HEK293 (cell line): ENCODE results near the gene CIART.

Experiments used
- CTCF ChIP-seq: fragments of 450-650 bp; formaldehyde crosslinking; IDR thresholded peaks from 2 replicates; pipeline ENCODE4 v1.5.1; 2016; ENCODE audit warnings: missing biosample characterization, missing genetic modification characterization
- GLI4 ChIP-seq: fragments of 450-650 bp; formaldehyde crosslinking; IDR thresholded peaks from 2 replicates; pipeline ENCODE4 v1.5.1; 2016; ENCODE audit warnings: missing biosample characterization, missing genetic modification characterization
- KLF1 ChIP-seq: fragments of 450-650 bp; formaldehyde crosslinking; IDR thresholded peaks from 2 replicates; pipeline ENCODE4 v1.5.1; 2016; ENCODE audit warnings: missing biosample characterization, missing genetic modification characterization
- PRDM4 ChIP-seq: fragments of 450-650 bp; formaldehyde crosslinking; IDR thresholded peaks from 2 replicates; pipeline ENCODE4 v1.5.1; 2017; ENCODE audit warnings: missing biosample characterization, missing genetic modification characterization
- SALL2 ChIP-seq: fragments of 450-650 bp; formaldehyde crosslinking; IDR thresholded peaks from 2 replicates; pipeline ENCODE4 v1.5.0; 2017; ENCODE audit warnings: missing biosample characterization, mild to moderate bottlenecking, missing genetic modification characterization, borderline replicate concordance
- YY1 ChIP-seq: fragments of 450-650 bp; formaldehyde crosslinking; IDR thresholded peaks from 2 replicates; pipeline ENCODE4 v1.5.1; 2018; ENCODE audit warnings: missing biosample characterization, missing genetic modification characterization
- ZFP3 ChIP-seq: fragments of 450-650 bp; formaldehyde crosslinking; IDR thresholded peaks from 2 replicates; pipeline ENCODE4 v1.5.1; 2016; ENCODE audit warnings: low read depth, missing biosample characterization, missing genetic modification characterization
- ZNF19 ChIP-seq: fragments of 450-650 bp; formaldehyde crosslinking; IDR thresholded peaks from 2 replicates; pipeline ENCODE4; 2016; ENCODE audit warnings: missing biosample characterization, missing genetic modification characterization, low read depth
- ZNF610 ChIP-seq: fragments of 450-650 bp; formaldehyde crosslinking; IDR thresholded peaks from 2 replicates; pipeline ENCODE4 v1.5.1; 2016; ENCODE audit warnings: missing biosample characterization, missing genetic modification characterization, borderline replicate concordance
- ZNF660 ChIP-seq: fragments of 450-650 bp; IDR thresholded peaks from 2 replicates; pipeline ENCODE4 v1.5.1; 2018; ENCODE audit warnings: missing biosample characterization, mild to moderate bottlenecking, missing genetic modification characterization
- ZNF704 ChIP-seq: fragments of 450-650 bp; formaldehyde crosslinking; IDR thresholded peaks from 2 replicates; pipeline ENCODE4 v1.5.1; 2016; ENCODE audit warnings: missing biosample characterization, missing genetic modification characterization

- TF ChIP-seq SALL2 (tag by site-specific recombination) = no peak
- TF ChIP-seq ZFP3 (tag by site-specific recombination) = no peak
- TF ChIP-seq YY1 (tag by site-specific recombination) = peak; percentile 62
- TF ChIP-seq CTCF (tag by site-specific recombination) = no peak
- peak; percentile 74; the same call in 1 of the 2 replicates for TF ChIP-seq ZNF660 (tag by site-specific recombination)
- TF ChIP-seq ZNF610 (tag by site-specific recombination) = no peak
- TF ChIP-seq ZNF19 (tag by site-specific recombination) = no peak
- no peak for TF ChIP-seq PRDM4 (tag by site-specific recombination)
- no peak for TF ChIP-seq GLI4 (tag by site-specific recombination)
- no peak for TF ChIP-seq ZNF704 (tag by site-specific recombination)
- peak; percentile 52; the same call in 1 of the 2 replicates for TF ChIP-seq KLF1 (tag by site-specific recombination)
These were observed 13.5 kb upstream of the CIART start, which contains the start of gene APH1A for GRCh38 chr1:150268705-150269403.
